K562 (cell line): Measurements from ENCODE around the gene FBLN2. TPM values are rescaled to one million over a fixed set of nuclear protein-coding genes. Genes with fewer than 3 reads are reported as not detected.

Experiments
- ATAC-seq: fragments of 200-7000 bp; cut with Tn5 transposase; 3 replicates; pipeline ENCODE4 v1.9.1; 2020; ENCODE audit warnings: moderate library complexity
- BruUV-seq: library from RNA; stranded (reverse); fragments of 400-500 nt; replicated peaks from 2 replicates; lab custom pipeline; 2021; lab: Mats Ljungman, UMichigan
- CTCF ChIA-PET: fragments of 300-600 bp; formaldehyde crosslinking; extraction: SDS; loops from one replicate; lab custom pipeline; 2021; ENCODE audit warnings: low intra/inter-chr PET ratio; lab: Yijun Ruan, JAX
- POLR2A ChIA-PET: fragments of 300-600, 350-650 bp; sonication (Branson Sonifier 250); formaldehyde crosslinking; extraction: SDS; loops from one replicate; lab custom pipeline; 2021; ENCODE audit warnings: antibody characterized with exemption, inconsistent platforms; lab: Yijun Ruan, JAX
- DNase-seq, 4 experiments: peaks; one replicate each; pipeline versions ENCODE4 v3.0.0 to v3.0.0-alpha.2; 2011 to 2018; ENCODE audit warnings: low spot score in 3 of 4, mixed read lengths in 3 of 4; ENCODE audit errors: extremely low read depth in 1 of 4
- FAIRE-seq: peaks from 2 replicates; lab custom pipeline; 2011; peaks lifted over from hg19 to GRCh38; lab: Jason Lieb, UNC
- H2AFZ ChIP-seq: 2 replicates; pipeline ENCODE4 v1.6.0; 2011; ENCODE audit warnings: low read depth, low read length, control low read depth, inconsistent platforms
- H3K27ac ChIP-seq: fragments of 200-600 bp; 3 replicates; pipeline ENCODE4 v1.8.0; 2011; ENCODE audit warnings: low read depth, mild to moderate bottlenecking, control low read depth, inconsistent platforms, low read length, moderate library complexity, mixed read lengths; ENCODE audit errors: extremely low read depth
- H3K27me3 ChIP-seq, 2 experiments: fragments of 300-600 bp in 1 of 2; 2 replicates in 1 of 2; 3 replicates in 1 of 2; pipeline versions ENCODE4 v1.6.0 to v1.8.0; 2011; ENCODE audit warnings: inconsistent platforms in 2 of 2, low read length in 2 of 2, mild to moderate bottlenecking in 1 of 2, mixed read lengths in 1 of 2, moderate library complexity in 1 of 2; ENCODE audit not compliant: control insufficient read depth in 2 of 2, insufficient read depth in 2 of 2
- H3K36me3 ChIP-seq: fragments of 300-600 bp; 3 replicates; pipeline ENCODE4 v1.8.0; 2011; ENCODE audit warnings: mild to moderate bottlenecking, low read length, inconsistent platforms; ENCODE audit not compliant: control insufficient read depth, insufficient read depth
- H3K4me1 ChIP-seq, 2 experiments: fragments of 200-600 bp in 1 of 2; replicated peaks in 1 of 2; 2 replicates in 1 of 2; 3 replicates in 1 of 2; pipeline versions ENCODE4 v1.5.1 to v1.8.0; 2011; ENCODE audit warnings: inconsistent platforms in 2 of 2, low read length in 2 of 2, mild to moderate bottlenecking in 1 of 2, mixed read lengths in 1 of 2, moderate library complexity in 1 of 2; ENCODE audit not compliant: control insufficient read depth in 2 of 2, insufficient read depth in 2 of 2
- H3K4me2 ChIP-seq: 2 replicates; pipeline ENCODE4 v1.6.1; 2011; ENCODE audit warnings: low read length, control low read depth, inconsistent platforms, mixed read lengths; ENCODE audit not compliant: insufficient read depth
- H3K4me3 ChIP-seq: fragments of 200-600 bp; sonication (generic), shearing (Covaris generic); 2 replicates; pipeline ENCODE4 v1.5.1; 2016; ENCODE audit warnings: control low read depth, inconsistent platforms
- H3K79me2 ChIP-seq: fragments of 200-600 bp; 3 replicates; pipeline ENCODE4 v1.8.0; 2011; ENCODE audit warnings: low read length, inconsistent platforms; ENCODE audit not compliant: control insufficient read depth, insufficient read depth
- H3K9ac ChIP-seq, 2 experiments: 2 replicates each; pipeline versions ENCODE4 v1.6.0 to v1.6.1; 2011; ENCODE audit warnings: low read depth in 2 of 2, low read length in 2 of 2, control low read depth in 1 of 2, inconsistent platforms in 1 of 2, mild to moderate bottlenecking in 1 of 2, mixed read lengths in 1 of 2; ENCODE audit not compliant: insufficient read depth in 1 of 2
- H3K9me1 ChIP-seq: one replicate; pipeline ENCODE4 v1.6.0; 2011; ENCODE audit warnings: inconsistent platforms, mild to moderate bottlenecking, low read length, moderate library complexity; ENCODE audit not compliant: control insufficient read depth, insufficient read depth
- H3K9me3 ChIP-seq: replicated peaks from 2 replicates; pipeline ENCODE4 v1.5.1; 2011; ENCODE audit warnings: low read depth, low read length, inconsistent platforms; ENCODE audit not compliant: control insufficient read depth, insufficient read depth
- H4K20me1 ChIP-seq: replicated peaks from 2 replicates; pipeline ENCODE4 v1.6.1; 2011; ENCODE audit warnings: low read length, inconsistent platforms, mixed read lengths; ENCODE audit not compliant: control insufficient read depth, insufficient read depth
- BCOR ChIP-seq: fragments of 450-650 bp; IDR thresholded peaks from 2 replicates; pipeline ENCODE4 v1.6.1; 2016
- GTF2A2 ChIP-seq: IDR thresholded peaks from 2 replicates; pipeline ENCODE4 v1.6.1; 2016; ENCODE audit warnings: mild to moderate bottlenecking, missing genetic modification characterization, missing compliant biosample characterization
- KDM1A ChIP-seq, 2 experiments: fragments of 450-650 bp; IDR thresholded peaks; 2 replicates each; pipeline ENCODE4 v1.6.1; 2016; ENCODE audit warnings: mild to moderate bottlenecking in 2 of 2
- L3MBTL2 ChIP-seq: fragments of 450-650 bp; IDR thresholded peaks from 2 replicates; pipeline ENCODE4 v1.6.1; 2016; ENCODE audit warnings: mild to moderate bottlenecking, moderate library complexity
- MIER1 ChIP-seq: fragments of 450-650 bp; IDR thresholded peaks from 2 replicates; pipeline ENCODE4 v1.6.1; 2016; ENCODE audit warnings: antibody characterized with exemption, mild to moderate bottlenecking, low read depth
- ZNF780A ChIP-seq: fragments of 250-450 bp; sonication (Bioruptor Pico); IDR thresholded peaks from 2 replicates; pipeline ENCODE4 v1.5.0; 2021; ENCODE audit warnings: mild to moderate bottlenecking
- WGBS: fragments of 100-300 bp; shearing (Covaris generic); methylation state at CpG from one replicate; pipeline ENCODE4 v1.1.6; 2016; ENCODE audit warnings: low coverage, mixed read lengths; ENCODE audit not compliant: insufficient coverage; ENCODE audit errors: missing lambda C conversion rate; 5-methylcytosine and 5-hydroxymethylcytosine counted together
- in situ Hi-C: fragments of 300-500 bp; cut with MboI; formaldehyde crosslinking; loops from 4 replicates; pipeline ENCODE4 v1.15.0; 2018; ENCODE audit warnings: inconsistent platforms, mixed read lengths
- intact Hi-C: fragments of 100-400 bp; cut with micrococcal nuclease; formaldehyde crosslinking; loops from 2 replicates; pipeline ENCODE4 v1.14.2; 2022
- polyA plus RNA-seq, 8 experiments: library from polyadenylated mRNA; depleted of rRNA in 4 of 8; stranded (reverse) in 5 of 8; unstranded in 3 of 8; fragments of >200 nt; fragmentation: Nextera tagmentation in 2 of 8; fragmentation: Illumina TruSeq in 1 of 8; extraction: Ambion mirVana in 2 of 8; extraction: Trizol in 1 of 8; gene quantifications; 2 replicates each; pipeline versions ENCODE4 v1.2.1 to v1.2.3, GENCODE V29; 2011 to 2014; ENCODE audit warnings: inconsistent platforms in 1 of 8, missing spikeins in 1 of 8
- total RNA-seq, 7 experiments: library from RNA; depleted of rRNA in 6 of 7; stranded (reverse); fragments of >200 nt in 6 of 7; fragmentation: Illumina TruSeq in 2 of 7; extraction: Trizol in 2 of 7; gene quantifications; 2 replicates each; pipeline versions ENCODE4 v1.2.1 to v1.2.3, GENCODE V29; 2011 to 2021; ENCODE audit warnings: low replicate concordance in 1 of 7
- TF ChIP-seq, protein P1 (sequence below): conservative IDR thresholded peaks from 2 replicates; pipeline ENCODE4 v1.6.1; 2011; ENCODE audit warnings: low read depth, mild to moderate bottlenecking, low read length; ENCODE audit not compliant: control insufficient read depth

FBLN2 gene
- total and polyA plus RNA-seq, 9 of the 15 experiments (the other 6 are each of a cell fraction or from before 2014, with no cell fraction given) = 0.03 to 0.10 (median 0.04) TPM; not detected in 6

DNA sequence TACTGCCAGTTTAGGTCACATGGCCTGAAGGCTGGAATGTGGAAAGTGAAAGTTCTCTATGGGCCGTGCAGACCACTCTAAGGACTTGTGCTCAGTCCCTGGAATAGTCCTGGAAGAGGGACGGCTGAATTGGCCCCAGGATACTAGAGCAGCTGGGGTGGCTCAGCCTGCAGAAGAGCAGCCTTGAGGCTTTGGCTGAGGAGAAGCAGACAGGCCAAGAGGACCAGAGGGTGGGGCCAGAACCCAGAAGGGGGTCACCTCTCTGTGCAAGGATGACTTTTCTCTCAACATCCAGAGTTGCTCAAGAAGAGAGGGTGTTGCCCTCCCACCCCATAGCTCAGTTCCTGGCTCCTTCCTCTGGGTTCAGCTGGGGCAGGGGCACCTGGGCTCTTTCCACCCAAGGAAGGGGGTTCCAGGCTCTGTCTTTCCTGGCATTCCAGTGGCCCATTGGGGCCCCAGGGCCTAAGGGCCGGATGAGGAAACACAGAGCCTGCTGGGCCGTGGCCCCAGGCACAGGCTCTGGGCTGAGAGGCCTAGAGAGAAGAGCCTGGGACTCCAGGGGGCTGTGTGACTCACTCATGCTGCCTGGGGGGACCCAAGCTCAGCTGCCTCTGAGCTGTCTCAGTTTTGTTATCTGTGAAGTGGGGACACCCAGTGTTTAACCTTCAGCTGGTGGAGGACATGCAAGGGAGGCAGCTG lies 8.5 kb upstream of the FBLN2 start:
- in situ Hi-C loops = no loop called here
- no peak overlapping the region for H2AFZ ChIP-seq
- H3K9ac ChIP-seq = no peak overlapping the region
- no peaks in the 10 kb centered on the region for H3K36me3 ChIP-seq
- no peak overlapping the region for H3K4me2 ChIP-seq
- POLR2A ChIA-PET = interaction anchor here (0.5 to 1.1 kb wide), 4 partner anchors 10 to 488 kb away, joined by 3 to 4 read pairs (median 3); no protein-coding TSS in a partner anchor
- CTCF ChIA-PET = no interaction called here
- DNase-seq (no peak), FAIRE-seq (no peak)
- H3K27ac ChIP-seq = no peak overlapping the region
- no peak overlapping the region for H3K4me3 ChIP-seq
- H3K9me3 ChIP-seq = no peaks in the 10 kb centered on the region
- no TSS peak for BruUV-seq
- 14% methylated on average over 4 of the region's 4 CpGs for WGBS
- no peaks in the 10 kb centered on the region for H3K9me1 ChIP-seq
- H3K79me2 ChIP-seq = no peaks in the 10 kb centered on the region
- H4K20me1 ChIP-seq = no peaks in the 10 kb centered on the region
- no peak for TF ChIP-seq MIER1
- TF ChIP-seq, protein P1, sequence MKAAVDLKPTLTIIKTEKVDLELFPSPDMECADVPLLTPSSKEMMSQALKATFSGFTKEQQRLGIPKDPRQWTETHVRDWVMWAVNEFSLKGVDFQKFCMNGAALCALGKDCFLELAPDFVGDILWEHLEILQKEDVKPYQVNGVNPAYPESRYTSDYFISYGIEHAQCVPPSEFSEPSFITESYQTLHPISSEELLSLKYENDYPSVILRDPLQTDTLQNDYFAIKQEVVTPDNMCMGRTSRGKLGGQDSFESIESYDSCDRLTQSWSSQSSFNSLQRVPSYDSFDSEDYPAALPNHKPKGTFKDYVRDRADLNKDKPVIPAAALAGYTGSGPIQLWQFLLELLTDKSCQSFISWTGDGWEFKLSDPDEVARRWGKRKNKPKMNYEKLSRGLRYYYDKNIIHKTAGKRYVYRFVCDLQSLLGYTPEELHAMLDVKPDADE = no peak
- TF ChIP-seq ZNF780A = no peak
- no peak for TF ChIP-seq L3MBTL2
- 0 out of 4 replicates have a peak, but pooled peaks of 1 of the 2 experiments have one; percentile 16 for TF ChIP-seq KDM1A (IDR thresholded peaks at IDR 0.05)
- TF ChIP-seq BCOR = 0 out of 2 replicates have a peak, but pooled peaks have one; percentile 27
- no peak for TF ChIP-seq GTF2A2
- TF ChIP-seq, all 486 proteins: peak for 2
- intact Hi-C loops = no loop called here
- peaks cover 14 to 55% of the 10 kb centered on the region in 2 experiments for H3K27me3 ChIP-seq
- no peak for ATAC-seq
- H3K4me1 ChIP-seq = no peaks in the 10 kb centered on the region; a peak in 2 of 5 replicates
